Neuronal stem cell (in vitro differentiated cells): ENCODE measurements around the gene TAF7L.
"Not testable (repeated sequence)": the region's sequence is repeated elsewhere in the genome, so short reads cannot be mapped to it uniquely, and the experiment has no call there.

Source experiments
- DNase-seq: peaks from one replicate; pipeline ENCODE4 v3.0.0-alpha.2; 2013; ENCODE audit warnings: low spot score
- H2AFZ ChIP-seq: one replicate; pipeline ENCODE4 v1.6.1; 2013; ENCODE audit warnings: mild to moderate bottlenecking, low read length, inconsistent platforms
- H2AK5ac ChIP-seq: 2 replicates; pipeline ENCODE4 v1.6.1; 2013; ENCODE audit warnings: low read depth, mild to moderate bottlenecking, inconsistent platforms, low read length, moderate library complexity, mixed read lengths
- H2BK120ac ChIP-seq: 2 replicates; pipeline ENCODE4 v1.6.1; 2013; ENCODE audit warnings: low read depth, mild to moderate bottlenecking, inconsistent platforms, low read length, moderate library complexity, mixed read lengths
- H2BK12ac ChIP-seq: one replicate; pipeline ENCODE4 v1.6.1; 2013; ENCODE audit warnings: low read length, inconsistent platforms
- H2BK15ac ChIP-seq: 2 replicates; pipeline ENCODE4 v1.6.1; 2013; ENCODE audit warnings: mild to moderate bottlenecking, low read length, inconsistent platforms, mixed read lengths
- H2BK5ac ChIP-seq: one replicate; pipeline ENCODE4 v1.6.1; 2013; ENCODE audit warnings: inconsistent platforms, mild to moderate bottlenecking, low read length, moderate library complexity
- H3K14ac ChIP-seq: one replicate; pipeline ENCODE4 v1.6.1; 2013; ENCODE audit warnings: low read length, inconsistent platforms
- H3K18ac ChIP-seq: 2 replicates; pipeline ENCODE4 v1.6.1; 2013; ENCODE audit warnings: low read length, inconsistent platforms
- H3K23ac ChIP-seq: 2 replicates; pipeline ENCODE4 v1.6.1; 2013; ENCODE audit warnings: low read depth, mild to moderate bottlenecking, mixed read lengths, low read length, inconsistent platforms; ENCODE audit not compliant: poor library complexity
- H3K27ac ChIP-seq: replicated peaks from 3 replicates; pipeline ENCODE4 v1.5.1; 2013; ENCODE audit warnings: low read length, inconsistent platforms
- H3K27me3 ChIP-seq, 3 experiments: 2 replicates each; pipeline ENCODE4 v1.6.1; 2013; ENCODE audit warnings: low read length in 3 of 3, mild to moderate bottlenecking in 2 of 3, inconsistent platforms in 1 of 3, low read depth in 1 of 3, mixed read lengths in 1 of 3, moderate library complexity in 1 of 3; ENCODE audit not compliant: control insufficient read depth in 3 of 3, insufficient read depth in 3 of 3
- H3K36me3 ChIP-seq, 2 donors: replicated peaks in 1 of 2; 2 replicates each; pipeline ENCODE4 v1.6.1; 2013; ENCODE audit warnings: low read length in 2 of 2; ENCODE audit not compliant: control insufficient read depth in 2 of 2, insufficient read depth in 2 of 2
- H3K4ac ChIP-seq: 2 replicates; pipeline ENCODE4 v1.6.1; 2013; ENCODE audit warnings: inconsistent platforms, mild to moderate bottlenecking, low read length, moderate library complexity
- H3K4me1 ChIP-seq, 2 donors: 1 replicate in 1 of 2; 2 replicates in 1 of 2; pipeline ENCODE4 v1.6.1; 2013; ENCODE audit warnings: low read length in 2 of 2, low read depth in 1 of 2; ENCODE audit not compliant: control insufficient read depth in 2 of 2, insufficient read depth in 1 of 2
- H3K4me2 ChIP-seq: one replicate; pipeline ENCODE4 v1.6.1; 2013; ENCODE audit warnings: mild to moderate bottlenecking, low read length, inconsistent platforms; ENCODE audit not compliant: insufficient read depth, poor library complexity, severe bottlenecking
- H3K4me3 ChIP-seq, 2 donors: 2 replicates each; pipeline ENCODE4 v1.5.1; 2013; ENCODE audit warnings: low read length in 2 of 2, mild to moderate bottlenecking in 2 of 2, inconsistent platforms in 1 of 2, moderate library complexity in 1 of 2
- H3K79me1 ChIP-seq: one replicate; pipeline ENCODE4 v1.6.1; 2013; ENCODE audit warnings: low read depth, mild to moderate bottlenecking, inconsistent platforms, low read length, moderate library complexity
- H3K9ac ChIP-seq: one replicate; pipeline ENCODE4 v1.6.1; 2013; ENCODE audit warnings: mild to moderate bottlenecking, low read depth, low read length, inconsistent platforms; ENCODE audit not compliant: poor library complexity
- H3K9me3 ChIP-seq, 2 donors: replicated peaks in 1 of 2; 2 replicates each; pipeline versions ENCODE3 to v1.6.1; 2013; ENCODE audit warnings: low read length in 2 of 2, mild to moderate bottlenecking in 2 of 2, inconsistent platforms in 1 of 2, low read depth in 1 of 2, mixed read lengths in 1 of 2, moderate library complexity in 1 of 2; ENCODE audit not compliant: control insufficient read depth in 2 of 2, insufficient read depth in 1 of 2
- H4K8ac ChIP-seq: one replicate; pipeline ENCODE4 v1.6.1; 2013; ENCODE audit warnings: low read depth, mild to moderate bottlenecking, inconsistent platforms, low read length, moderate library complexity
- H4K91ac ChIP-seq: one replicate; pipeline ENCODE4 v1.6.1; 2013; ENCODE audit warnings: low read length, low read depth, mild to moderate bottlenecking, inconsistent platforms; ENCODE audit not compliant: poor library complexity
- WGBS, 2 donors: extraction: QIAGEN DNeasy Blood & Tissue Kit; methylation state at CpG; one replicate each; pipeline ENCODE4 v1.1.7; 2013; ENCODE audit warnings: missing lambda C conversion rate in 2 of 2, mixed read lengths in 1 of 2; ENCODE audit not compliant: insufficient read length in 2 of 2, insufficient replicate concordance in 1 of 2; ENCODE audit errors: extremely low coverage in 2 of 2; 5-methylcytosine and 5-hydroxymethylcytosine counted together

The TAF7L gene

DNA sequence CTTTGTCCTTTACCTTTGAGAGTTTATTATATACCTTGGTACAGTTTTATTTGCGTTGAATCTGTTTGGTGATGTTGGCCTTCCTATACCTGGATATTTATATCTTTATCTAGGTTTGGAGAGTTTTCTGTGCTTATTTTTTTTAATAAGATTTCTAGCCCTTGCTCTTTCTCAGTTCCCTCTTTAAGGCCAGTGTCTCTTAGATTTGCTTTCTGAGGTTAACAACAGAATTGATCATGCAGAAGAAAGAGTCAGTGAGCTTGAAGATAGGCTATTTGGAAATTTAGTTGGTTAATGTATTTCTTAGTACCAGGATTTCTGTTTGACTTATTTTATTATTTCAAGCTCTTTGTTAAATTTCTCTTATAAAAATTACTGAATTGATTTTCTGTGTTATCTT, 12.7 kb upstream of the TAF7L start:
- H3K18ac ChIP-seq: no peak overlapping the region
- no peaks in the 10 kb centered on the region for H3K79me1 ChIP-seq
- H2BK5ac ChIP-seq: no peak overlapping the region
- H3K27ac ChIP-seq: no peak overlapping the region
- H3K4me2 ChIP-seq: no peak overlapping the region
- no peak overlapping the region for H2AFZ ChIP-seq
- no peak overlapping the region for H2BK15ac ChIP-seq
- no peak overlapping the region for H3K9ac ChIP-seq
- no peak overlapping the region for H2BK120ac ChIP-seq
- no peaks in the 10 kb centered on the region for H3K9me3 ChIP-seq
- no peak overlapping the region for H3K14ac ChIP-seq
- H3K27me3 ChIP-seq: no peaks in the 10 kb centered on the region
- no CpG with 5 or more reads among the region's 1 CpG for WGBS, 2 donors
- H4K8ac ChIP-seq: no peak overlapping the region
- no peaks in the 10 kb centered on the region for H3K36me3 ChIP-seq
- no peak overlapping the region for H4K91ac ChIP-seq
- H3K4me1 ChIP-seq: no peaks in the 10 kb centered on the region
- H3K4me3 ChIP-seq: no peak overlapping the region
- H3K23ac ChIP-seq: no peak overlapping the region
- H3K4ac ChIP-seq: no peak overlapping the region
- no peak for DNase-seq
- no peak overlapping the region for H2BK12ac ChIP-seq
- H2AK5ac ChIP-seq: no peak overlapping the region

DNA sequence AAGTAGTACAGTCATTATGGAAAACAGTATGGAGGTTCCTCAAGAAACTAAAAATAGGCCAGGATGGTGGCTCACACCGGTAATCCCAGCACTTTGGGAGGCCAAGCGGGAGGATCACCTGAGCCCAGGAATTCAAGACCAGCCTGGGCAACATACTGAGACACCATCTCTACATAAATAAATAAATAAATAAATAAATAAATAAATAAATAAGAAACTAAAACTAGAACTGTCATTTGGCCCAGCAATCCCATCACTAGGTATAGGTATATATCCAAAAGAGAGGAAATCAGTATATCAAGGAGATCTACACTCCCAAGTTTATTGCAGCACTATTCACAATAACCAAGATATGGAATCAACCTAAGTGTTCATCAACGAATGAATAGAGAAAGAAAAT, 4.5 kb upstream of the TAF7L start:
- H3K4me3 ChIP-seq, H3K23ac ChIP-seq, H2BK120ac ChIP-seq, H2AFZ ChIP-seq, H3K36me3 ChIP-seq, H4K91ac ChIP-seq, H2BK5ac ChIP-seq, H2BK12ac ChIP-seq, H3K9me3 ChIP-seq, H3K4ac ChIP-seq, H3K9ac ChIP-seq, H3K27ac ChIP-seq, H4K8ac ChIP-seq, DNase-seq, H3K4me1 ChIP-seq, H2AK5ac ChIP-seq, H3K27me3 ChIP-seq, H3K4me2 ChIP-seq, H3K79me1 ChIP-seq, H2BK15ac ChIP-seq, H3K14ac ChIP-seq, H3K18ac ChIP-seq: not testable (repeated sequence)
- no CpG with 5 or more reads among the region's 3 CpGs for WGBS, 2 donors

DNA sequence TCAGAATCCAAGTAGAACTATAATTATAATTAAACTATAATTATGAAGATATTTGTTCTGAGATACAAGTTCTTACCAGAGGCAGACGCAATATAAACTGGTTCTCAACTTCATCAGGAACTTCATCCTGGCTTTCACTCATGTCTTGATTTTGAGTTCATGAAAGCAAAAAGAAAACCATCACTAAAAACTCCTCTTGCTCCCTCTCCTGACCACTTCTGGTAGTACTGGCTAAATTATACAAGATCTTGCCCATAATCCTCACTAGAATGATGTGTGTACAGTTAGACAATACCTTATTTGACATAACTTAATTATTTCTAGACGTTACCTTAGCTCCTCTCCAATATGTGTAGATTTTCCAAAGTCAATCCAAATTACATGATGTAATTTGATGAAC, 3.7 kb downstream of the TAF7L start:
- no peaks in the 10 kb centered on the region for H3K36me3 ChIP-seq
- no peak overlapping the region for H3K18ac ChIP-seq
- no peak overlapping the region for H3K4ac ChIP-seq
- H3K23ac ChIP-seq: no peak overlapping the region
- no peak overlapping the region for H2AK5ac ChIP-seq
- H3K4me1 ChIP-seq: no peaks in the 10 kb centered on the region
- H3K14ac ChIP-seq: no peak overlapping the region
- no peaks in the 10 kb centered on the region for H3K79me1 ChIP-seq
- no peak overlapping the region for H3K4me3 ChIP-seq
- no peaks in the 10 kb centered on the region for H3K27me3 ChIP-seq
- peak; percentile 12 for DNase-seq
- H2BK12ac ChIP-seq: no peak overlapping the region
- no peak overlapping the region for H3K27ac ChIP-seq
- no CpG with 5 or more reads among the region's 2 CpGs for WGBS, 2 donors
- no peak overlapping the region for H4K8ac ChIP-seq
- no peak overlapping the region for H2BK15ac ChIP-seq
- H2BK120ac ChIP-seq: no peak overlapping the region
- no peak overlapping the region for H2BK5ac ChIP-seq
- no peak overlapping the region for H4K91ac ChIP-seq
- no peak overlapping the region for H2AFZ ChIP-seq
- no peak overlapping the region for H3K9ac ChIP-seq
- no peaks in the 10 kb centered on the region for H3K9me3 ChIP-seq
- no peak overlapping the region for H3K4me2 ChIP-seq

DNA sequence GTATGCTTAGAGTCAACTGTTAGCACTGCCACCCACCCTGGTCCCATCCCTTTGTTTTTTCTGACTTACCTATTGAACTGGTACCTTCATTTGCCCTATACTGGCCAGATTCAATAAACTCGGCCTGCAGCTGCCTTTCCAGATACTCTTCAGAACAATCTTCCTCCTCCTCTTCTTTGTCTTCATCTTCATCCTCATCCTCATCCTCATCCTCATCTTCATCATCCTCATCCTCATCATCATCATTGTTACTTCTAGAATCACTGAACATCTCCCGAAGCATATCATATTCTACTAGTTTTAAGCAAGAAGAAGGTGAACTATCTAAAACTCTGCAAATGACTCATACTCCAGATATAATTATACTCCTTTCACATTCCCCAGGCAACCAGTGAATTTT, 14.9 kb downstream of the TAF7L start:
- no peak overlapping the region for H3K14ac ChIP-seq
- no peak overlapping the region for H2AFZ ChIP-seq
- no peaks in the 10 kb centered on the region for H3K4me1 ChIP-seq
- H4K91ac ChIP-seq: no peak overlapping the region
- H3K27ac ChIP-seq: no peak overlapping the region
- no peak overlapping the region for H2BK5ac ChIP-seq
- no peak overlapping the region for H2BK12ac ChIP-seq
- WGBS, 2 donors: no CpG with 5 or more reads among the region's 2 CpGs
- H3K4me3 ChIP-seq: no peak overlapping the region
- H3K27me3 ChIP-seq: no peaks in the 10 kb centered on the region
- H2AK5ac ChIP-seq: no peak overlapping the region
- H3K79me1 ChIP-seq: no peaks in the 10 kb centered on the region
- no peak overlapping the region for H3K9ac ChIP-seq
- no peak overlapping the region for H3K4ac ChIP-seq
- no peak overlapping the region for H2BK15ac ChIP-seq
- no peak overlapping the region for H3K4me2 ChIP-seq
- H3K23ac ChIP-seq: no peak overlapping the region
- no peak overlapping the region for H4K8ac ChIP-seq
- no peaks in the 10 kb centered on the region for H3K9me3 ChIP-seq
- H3K18ac ChIP-seq: no peak overlapping the region
- no peak for DNase-seq
- H3K36me3 ChIP-seq: no peaks in the 10 kb centered on the region
- H2BK120ac ChIP-seq: no peak overlapping the region
